HUDEP-2 (cell line): ENCODE data around the gene SH3GL1.
"Not testable (repeated sequence)": the region's sequence is repeated elsewhere in the genome, so short reads cannot be mapped to it uniquely, and the experiment has no call there.

Experiments used
- DNase-seq, 76 experiments: peaks; one replicate each; lab custom pipeline; 2025; ENCODE audit not compliant: unreplicated experiment in 76 of 76; lab: John Stamatoyannopoulos, UW

SH3GL1 gene

DNA sequence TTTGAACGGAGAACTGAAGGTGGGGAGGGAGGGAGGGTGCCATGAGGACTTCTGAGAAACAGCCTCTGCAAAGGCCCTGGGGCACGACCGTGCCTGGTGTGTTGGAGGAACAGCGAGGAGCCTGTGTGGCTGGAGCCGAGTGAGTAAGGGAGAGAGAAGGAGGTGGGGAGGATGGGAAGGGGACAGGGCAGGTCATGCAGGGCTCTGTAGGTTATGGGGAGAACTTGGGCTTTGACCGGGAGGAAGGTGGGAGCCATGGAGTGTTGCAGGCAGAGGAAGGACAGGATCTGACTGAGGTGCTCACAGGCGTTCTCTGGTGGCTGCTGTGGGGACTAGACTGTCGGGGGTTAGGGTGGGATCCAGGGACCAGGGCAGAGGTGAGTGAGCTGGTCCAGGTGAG lies 50.2 kb downstream of the SH3GL1 start:
- DNase-seq: no peak

- not testable (repeated sequence) for DNase-seq
These were observed 51.1 kb downstream of the SH3GL1 start for GRCh38 chr19:4349225-4349624.

- DNase-seq: no peak
These were observed 52.8 kb downstream of the SH3GL1 start for GRCh38 chr19:4347521-4347920.

GRCh38 chr19:4346020-4346383 lies 54.3 kb downstream of the SH3GL1 start:
- DNase-seq: no peak

- DNase-seq: peak in 22 of 76 experiments; percentile 14 to 55 (median 31)
These were observed 54.9 kb downstream of the SH3GL1 start for GRCh38 chr19:4345342-4346019.

DNA sequence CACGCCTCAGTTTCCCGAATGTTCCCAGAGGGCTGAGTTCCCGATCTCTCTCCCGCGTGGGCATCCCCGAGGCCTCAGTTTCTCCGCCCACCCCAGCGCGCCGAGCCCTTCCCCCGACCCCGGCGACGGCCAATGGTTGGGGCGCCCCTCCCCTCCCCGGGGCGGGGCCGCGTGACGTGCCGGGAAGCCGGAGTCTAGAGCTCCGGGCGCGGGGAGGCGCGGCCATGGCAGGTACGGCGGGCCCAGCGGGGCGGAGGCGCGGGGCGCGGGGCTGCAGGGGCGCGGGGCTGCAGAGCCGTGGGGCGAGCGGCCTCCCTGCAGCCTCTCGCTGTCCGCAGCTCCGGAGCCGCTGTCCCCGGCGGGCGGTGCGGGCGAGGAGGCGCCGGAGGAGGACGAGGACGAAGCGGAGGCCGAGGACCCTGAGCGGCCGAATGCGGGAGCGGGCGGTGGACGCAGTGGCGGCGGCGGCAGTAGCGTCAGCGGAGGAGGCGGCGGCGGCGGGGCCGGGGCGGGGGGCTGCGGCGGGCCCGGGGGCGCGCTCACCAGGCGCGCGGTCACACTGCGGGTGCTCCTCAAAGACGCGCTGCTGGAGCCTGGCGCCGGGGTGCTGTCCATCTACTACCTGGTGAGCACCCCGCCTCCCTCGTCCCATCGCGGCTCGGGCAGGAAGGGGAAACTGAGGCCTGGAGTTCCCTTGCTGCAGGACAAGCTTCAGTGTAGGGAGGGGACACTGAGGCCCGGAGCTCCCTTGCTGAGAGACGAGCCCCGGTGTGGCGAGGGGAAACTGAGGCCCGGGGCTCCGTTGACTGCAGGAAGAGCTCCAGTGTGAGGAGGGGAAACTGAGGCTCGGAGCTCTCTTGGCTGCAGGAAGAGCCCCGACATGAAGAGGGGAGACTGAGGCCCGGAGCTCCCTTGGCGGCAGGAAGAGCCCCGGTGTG lies 56.7 kb downstream of the SH3GL1 start, which contains the start of gene MPND:
Gene MPND (plus strand): TSS at position 193 of the 938 bp plus-strand sequence. CDS start 32 bp downstream, at position 225.
- DNase-seq: peak in 72 of 76 experiments; percentile 36 to 98 (median 82)

DNA sequence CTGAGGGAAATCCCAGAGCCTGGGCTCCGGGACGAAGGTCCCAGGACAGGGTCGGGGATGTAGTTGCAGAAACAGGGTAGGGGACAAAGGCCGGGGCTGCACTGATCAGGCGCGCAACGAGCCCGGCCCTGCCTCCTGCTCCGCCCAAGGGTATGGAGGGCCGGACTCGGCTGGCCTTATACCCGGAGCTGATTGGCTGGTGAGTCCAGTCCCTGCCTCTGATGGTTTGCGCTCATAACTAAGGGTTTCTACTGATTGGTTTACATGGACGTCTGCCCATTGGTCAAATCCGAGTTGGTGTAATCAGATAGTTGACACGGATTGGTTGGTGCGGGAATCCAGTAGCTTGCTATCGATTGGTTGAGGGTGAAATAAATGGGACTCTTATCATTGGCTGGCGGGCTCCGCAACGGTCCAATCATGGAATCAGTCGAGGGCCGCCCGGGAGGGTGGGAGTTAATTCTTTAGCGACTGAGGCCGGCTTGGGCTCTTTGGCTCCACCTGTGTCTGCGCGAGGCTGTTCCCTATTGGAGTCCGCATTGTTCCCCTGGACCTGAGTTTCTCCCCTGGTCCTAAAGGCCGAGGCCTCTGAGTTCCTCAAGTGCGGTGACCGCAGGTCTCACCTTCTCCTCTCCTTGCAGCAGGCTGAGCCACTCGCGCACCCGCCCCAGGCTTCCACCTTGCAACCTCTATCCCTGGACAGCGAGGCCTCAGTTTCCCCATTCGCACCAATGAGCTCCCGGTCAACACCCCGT lies 57.6 kb downstream of the SH3GL1 start:
- DNase-seq: peak in 75 of 76 experiments; percentile 89 to 100 (median 100)

- DNase-seq: no peak
These were observed 58.1 kb downstream of the SH3GL1 start for GRCh38 chr19:4342314-4342614.

- no peak for DNase-seq
These were observed 61.6 kb downstream of the SH3GL1 start, which contains the start of gene STAP2 for GRCh38 chr19:4338441-4339355. TSS of gene STAP2 (minus strand) at chr19:4338827. CDS start at chr19:4338753, 74 bp downstream.

- peak in 12 of 76 experiments; percentile 13 to 33 (median 24) for DNase-seq
These were observed 62.4 kb downstream of the SH3GL1 start for GRCh38 chr19:4337906-4338440.

DNA sequence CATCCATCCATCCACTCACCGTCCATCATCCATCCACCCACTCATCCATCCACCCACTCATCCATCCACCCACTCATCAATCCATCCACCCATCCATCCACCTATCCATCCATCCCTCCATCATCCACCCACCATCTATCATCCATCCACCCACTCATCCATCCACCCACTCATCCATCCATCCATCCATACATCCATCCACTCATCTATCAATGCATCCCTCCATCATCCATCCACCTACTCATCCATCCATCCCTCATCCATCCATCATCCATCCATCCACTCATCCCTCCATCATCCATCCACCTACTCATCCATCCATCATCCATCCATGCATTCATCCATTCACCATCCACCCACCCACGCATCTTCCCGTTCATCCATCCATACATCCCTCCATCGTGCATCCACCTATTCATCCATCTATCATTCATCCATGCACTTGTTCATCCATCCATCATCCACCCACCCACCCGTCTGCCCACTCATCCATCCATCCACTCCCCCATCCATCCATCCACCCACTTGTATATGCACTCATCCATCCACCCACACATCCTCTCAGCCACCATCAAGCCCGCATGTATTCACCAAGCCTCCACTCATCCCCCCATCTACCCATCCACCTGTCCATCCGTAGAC lies 65.3 kb downstream of the SH3GL1 start:
- no peak for DNase-seq

GRCh38 chr19:4329858-4330257 lies 70.5 kb downstream of the SH3GL1 start:
- DNase-seq: no peak

DNA sequence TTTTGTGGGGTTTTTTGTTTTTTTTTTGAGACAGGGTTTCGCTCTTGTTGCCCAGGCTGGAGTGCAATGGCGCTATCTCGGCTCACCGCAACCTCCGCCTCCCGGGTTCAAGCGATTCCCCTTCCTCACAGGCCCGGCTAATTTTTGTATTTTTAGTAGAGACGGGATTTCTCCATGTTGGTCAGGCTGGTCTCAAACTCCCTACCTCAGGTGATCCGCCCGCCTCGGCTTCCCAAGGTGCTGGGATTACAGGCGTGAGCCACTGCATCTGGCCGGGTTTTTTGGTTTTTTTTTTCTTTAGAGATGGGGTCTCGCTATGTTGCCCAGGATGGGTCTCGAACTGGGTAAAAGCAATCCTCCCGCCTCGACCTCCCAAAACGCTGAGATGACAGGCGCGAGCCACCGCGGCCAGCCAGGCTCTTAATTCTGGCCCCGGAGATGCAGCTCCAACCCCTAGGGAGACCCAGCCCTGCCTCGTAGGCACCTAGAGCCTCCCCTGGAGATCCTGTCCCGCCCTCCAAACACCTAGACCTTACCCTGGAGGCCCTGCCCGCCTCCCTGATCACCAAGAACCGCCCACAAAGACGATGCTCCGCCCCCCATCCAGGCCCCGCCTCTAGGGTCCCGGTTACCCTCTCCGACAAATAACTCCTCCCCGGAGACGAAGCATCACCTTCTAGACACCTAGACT lies 71.2 kb downstream of the SH3GL1 start:
- peak in 50 of 76 experiments; percentile 14 to 67 (median 50) for DNase-seq

GRCh38 chr19:4328243-4328990 lies 71.9 kb downstream of the SH3GL1 start:
- DNase-seq: peak; percentile 59 to 100 (median 98)

GRCh38 chr19:4327877-4328242 lies 72.5 kb downstream of the SH3GL1 start:
- DNase-seq: peak in 3 of 76 experiments; percentile 97 to 100 (median 99)

GRCh38 chr19:4327252-4327876 lies 73.0 kb downstream of the SH3GL1 start:
- DNase-seq: peak in 75 of 76 experiments; percentile 78 to 100 (median 96)

GRCh38 chr19:4326837-4327251 lies 73.5 kb downstream of the SH3GL1 start:
- DNase-seq: peak in 46 of 76 experiments; percentile 13 to 67 (median 44)
